Kidney glomerular epithelial cell (primary cell): ENCODE data around the gene SPACA4.
"Not testable (repeated sequence)": the region's sequence is repeated elsewhere in the genome, so short reads cannot be mapped to it uniquely, and the experiment has no call there.

ENCODE experiments used
- DNase-seq: peaks from one replicate; lab custom pipeline; 2025; lab: John Stamatoyannopoulos, UW

SPACA4 gene

DNA sequence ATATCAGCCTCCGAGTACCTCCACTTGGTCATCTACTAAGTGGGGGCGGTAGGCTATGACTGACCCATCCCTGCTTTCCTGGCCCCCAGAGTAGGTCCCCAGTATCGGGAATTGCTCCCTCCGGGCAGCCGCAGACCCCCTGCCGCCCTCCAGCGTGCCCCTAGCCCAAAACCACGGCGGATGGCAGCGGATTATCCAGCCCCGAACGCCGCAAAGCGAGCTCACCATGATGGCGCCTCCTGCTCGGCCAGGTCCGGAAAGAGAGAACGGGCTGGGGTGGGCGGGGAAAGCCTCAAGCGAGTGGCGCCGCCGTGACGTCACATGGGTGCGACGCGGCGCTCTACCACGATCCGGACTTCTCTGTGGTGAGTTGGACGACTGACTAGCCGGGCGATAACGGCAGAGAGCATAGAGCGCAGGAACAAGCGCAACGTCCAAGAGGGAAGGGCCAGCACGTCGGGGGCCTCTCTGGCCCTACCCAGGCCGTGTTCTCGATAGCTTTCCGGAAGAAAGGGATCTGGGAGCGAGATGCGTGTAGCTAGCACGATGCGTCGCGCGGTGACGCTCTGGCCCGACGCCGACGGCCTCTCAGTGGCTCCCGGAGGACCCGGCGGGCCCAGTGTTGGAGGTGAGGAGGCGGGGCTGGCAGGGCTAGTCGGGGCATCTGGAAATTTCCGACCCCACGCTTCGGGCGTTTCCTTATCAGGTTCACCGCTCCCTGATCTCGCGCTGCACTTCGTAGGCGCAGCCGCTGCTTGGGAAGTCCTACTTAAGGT lies 12.6 kb downstream of the SPACA4 start, which contains the start of the genes RPL18 and SPHK2:
RPL18 (minus strand) TSS at position 263 of the 776 bp plus-strand sequence; CDS start at position 228, 35 bp downstream.
SPHK2 (plus strand) TSS at position 591 of the 776 bp plus-strand sequence. CDS start 1,009 bp downstream, outside the sequence.
- peak; percentile 99 for DNase-seq

- DNase-seq, result no peak
These were observed 13.4 kb downstream of the SPACA4 start for GRCh38 chr19:48619692-48620585.

DNA sequence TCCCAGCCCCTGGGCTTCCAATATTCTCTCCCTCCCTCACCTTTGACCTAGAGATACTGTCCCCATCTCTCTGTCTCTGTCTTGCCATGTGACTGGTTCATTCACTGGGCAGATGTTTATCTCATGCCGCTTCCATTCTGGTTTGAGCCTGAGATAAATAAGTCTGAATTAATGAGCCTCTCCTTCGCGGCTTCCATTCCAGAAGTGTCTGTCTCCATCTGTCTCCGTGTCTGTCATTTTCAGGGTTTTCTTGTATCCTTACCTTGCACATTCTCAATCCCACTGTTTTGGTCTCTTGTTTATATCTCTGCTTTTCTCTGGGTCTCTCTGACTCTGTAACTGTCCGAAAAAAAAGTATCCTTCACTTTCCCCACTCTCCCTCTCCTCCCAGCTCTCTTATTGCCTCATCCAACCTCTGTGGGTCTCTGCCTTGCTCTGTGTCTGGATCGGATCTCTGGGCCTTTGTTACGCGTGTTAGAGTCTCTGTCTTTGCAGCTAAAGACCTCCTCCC lies 17.1 kb downstream of the SPACA4 start:
- DNase-seq, result no peak

GRCh38 chr19:48624067-48624594 lies 17.6 kb downstream of the SPACA4 start:
- DNase-seq, result peak; percentile 96

- no peak for DNase-seq
These were observed 18.5 kb downstream of the SPACA4 start for GRCh38 chr19:48624791-48625723.

GRCh38 chr19:48625891-48626327 lies 19.4 kb downstream of the SPACA4 start:
- DNase-seq, result no peak

DNA sequence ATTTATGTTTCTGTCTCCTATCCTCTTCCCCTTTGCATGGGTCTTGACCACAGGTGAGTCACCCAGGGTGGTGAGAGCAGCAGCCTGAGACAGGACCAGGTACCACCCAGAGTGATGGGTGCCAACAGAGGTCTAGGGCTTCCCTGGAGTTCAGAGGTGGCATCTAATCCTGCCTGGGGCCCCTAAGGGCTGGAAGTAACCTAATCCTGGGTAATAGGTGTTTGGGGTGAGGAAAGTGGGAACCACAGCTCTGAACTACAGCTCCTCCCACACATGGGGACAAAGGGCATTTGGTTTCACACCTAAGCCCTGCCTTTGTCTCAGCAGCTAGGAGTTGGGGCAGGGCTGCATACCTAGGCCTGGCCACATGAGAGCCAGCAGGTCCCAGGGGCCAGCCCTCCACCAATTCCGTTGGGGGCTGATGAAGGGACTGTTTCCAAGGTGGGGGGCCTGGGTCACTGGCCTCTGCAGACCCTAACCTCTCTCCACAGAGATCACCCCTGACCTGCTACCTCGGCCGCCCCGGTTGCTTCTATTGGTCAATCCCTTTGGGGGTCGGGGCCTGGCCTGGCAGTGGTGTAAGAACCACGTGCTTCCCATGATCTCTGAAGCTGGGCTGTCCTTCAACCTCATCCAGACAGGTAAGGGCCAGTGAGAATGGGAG lies 20.8 kb downstream of the SPACA4 start:
- peak; percentile 47 for DNase-seq

DNA sequence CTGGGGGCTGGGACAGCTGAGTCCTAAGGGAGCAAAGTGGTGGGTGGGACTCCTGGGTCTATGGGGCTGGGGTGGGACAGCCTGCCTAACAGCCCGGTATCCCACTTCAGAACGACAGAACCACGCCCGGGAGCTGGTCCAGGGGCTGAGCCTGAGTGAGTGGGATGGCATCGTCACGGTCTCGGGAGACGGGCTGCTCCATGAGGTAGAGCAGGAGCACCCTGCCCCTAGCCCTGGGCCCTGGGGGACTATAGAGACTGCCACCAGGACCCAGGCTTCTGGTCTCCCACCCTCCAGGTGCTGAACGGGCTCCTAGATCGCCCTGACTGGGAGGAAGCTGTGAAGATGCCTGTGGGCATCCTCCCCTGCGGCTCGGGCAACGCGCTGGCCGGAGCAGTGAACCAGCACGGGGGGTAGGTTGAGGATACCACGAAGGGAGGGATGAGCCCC lies 21.3 kb downstream of the SPACA4 start:
- DNase-seq, result no peak

DNA sequence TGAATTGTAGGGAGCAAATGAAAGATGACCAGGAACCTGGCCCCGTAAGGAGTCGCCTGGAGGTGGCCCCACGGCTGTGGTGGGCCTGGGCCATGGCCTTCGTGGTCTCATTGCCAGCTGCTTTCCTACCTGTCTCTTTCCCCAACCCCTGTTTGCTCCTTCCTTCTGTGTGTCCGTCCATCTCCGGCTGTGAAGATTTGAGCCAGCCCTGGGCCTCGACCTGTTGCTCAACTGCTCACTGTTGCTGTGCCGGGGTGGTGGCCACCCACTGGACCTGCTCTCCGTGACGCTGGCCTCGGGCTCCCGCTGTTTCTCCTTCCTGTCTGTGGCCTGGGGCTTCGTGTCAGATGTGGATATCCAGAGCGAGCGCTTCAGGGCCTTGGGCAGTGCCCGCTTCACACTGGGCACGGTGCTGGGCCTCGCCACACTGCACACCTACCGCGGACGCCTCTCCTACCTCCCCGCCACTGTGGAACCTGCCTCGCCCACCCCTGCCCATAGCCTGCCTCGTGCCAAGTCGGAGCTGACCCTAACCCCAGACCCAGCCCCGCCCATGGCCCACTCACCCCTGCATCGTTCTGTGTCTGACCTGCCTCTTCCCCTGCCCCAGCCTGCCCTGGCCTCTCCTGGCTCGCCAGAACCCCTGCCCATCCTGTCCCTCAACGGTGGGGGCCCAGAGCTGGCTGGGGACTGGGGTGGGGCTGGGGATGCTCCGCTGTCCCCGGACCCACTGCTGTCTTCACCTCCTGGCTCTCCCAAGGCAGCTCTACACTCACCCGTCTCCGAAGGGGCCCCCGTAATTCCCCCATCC lies 22.1 kb downstream of the SPACA4 start:
- DNase-seq, result no peak

- DNase-seq, result no peak
These were observed 22.7 kb downstream of the SPACA4 start for GRCh38 chr19:48629297-48629598.

DNA sequence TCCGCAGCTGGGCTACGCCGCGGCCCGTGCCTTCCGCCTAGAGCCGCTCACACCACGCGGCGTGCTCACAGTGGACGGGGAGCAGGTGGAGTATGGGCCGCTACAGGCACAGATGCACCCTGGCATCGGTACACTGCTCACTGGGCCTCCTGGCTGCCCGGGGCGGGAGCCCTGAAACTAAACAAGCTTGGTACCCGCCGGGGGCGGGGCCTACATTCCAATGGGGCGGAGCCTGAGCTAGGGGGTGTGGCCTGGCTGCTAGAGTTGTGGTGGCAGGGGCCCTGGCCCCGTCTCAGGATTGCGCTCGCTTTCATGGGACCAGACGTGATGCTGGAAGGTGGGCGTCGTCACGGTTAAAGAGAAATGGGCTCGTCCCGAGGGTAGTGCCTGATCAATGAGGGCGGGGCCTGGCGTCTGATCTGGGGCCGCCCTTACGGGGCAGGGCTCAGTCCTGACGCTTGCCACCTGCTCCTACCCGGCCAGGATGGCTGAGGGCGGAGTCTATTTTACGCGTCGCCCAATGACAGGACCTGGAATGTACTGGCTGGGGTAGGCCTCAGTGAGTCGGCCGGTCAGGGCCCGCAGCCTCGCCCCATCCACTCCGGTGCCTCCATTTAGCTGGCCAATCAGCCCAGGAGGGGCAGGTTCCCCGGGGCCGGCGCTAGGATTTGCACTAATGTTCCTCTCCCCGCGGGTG lies 23.2 kb downstream of the SPACA4 start:
- DNase-seq, result no peak

GRCh38 chr19:48630296-48631063 lies 23.9 kb downstream of the SPACA4 start:
- DNase-seq, result no peak

DNA sequence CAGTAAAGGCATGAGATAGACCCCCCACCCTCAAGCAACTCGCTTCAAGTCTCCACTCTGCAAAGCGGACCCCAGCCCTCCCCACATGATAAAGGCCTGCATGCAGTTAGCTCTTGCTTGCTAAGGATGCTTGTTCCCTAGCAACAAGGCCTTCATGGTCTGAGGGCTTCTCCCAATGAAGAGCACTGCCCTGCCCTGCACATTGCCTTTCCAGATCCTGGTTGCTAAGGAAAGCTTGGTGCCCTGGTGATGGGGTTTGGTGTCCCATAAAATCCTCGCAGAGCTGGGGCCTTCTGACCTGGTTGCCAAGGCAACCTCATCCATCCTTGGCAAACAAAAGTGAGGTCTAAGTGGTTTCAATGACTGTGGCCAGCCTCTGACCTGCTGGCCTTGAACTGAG lies 24.7 kb downstream of the SPACA4 start:
- DNase-seq, result no peak

DNA sequence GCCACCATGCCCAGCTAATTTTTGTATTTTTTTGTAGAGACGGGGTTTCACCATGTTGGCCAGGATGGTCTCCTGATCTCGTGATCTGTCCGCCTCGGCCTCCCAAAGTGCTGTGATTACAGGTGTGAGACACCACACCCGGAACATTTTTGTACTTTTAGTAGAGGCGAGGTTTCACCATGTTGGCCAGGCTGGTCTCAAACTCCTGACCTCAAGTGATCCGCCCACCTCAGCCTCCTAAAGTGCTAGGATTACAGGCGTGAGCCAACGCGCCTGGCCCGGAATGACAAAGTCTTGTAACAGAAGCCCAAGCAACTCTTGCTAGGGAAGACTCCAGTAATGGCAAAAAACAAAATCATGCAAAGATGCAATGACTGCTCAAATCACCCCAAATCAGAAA lies 25.7 kb downstream of the SPACA4 start:
- DNase-seq, result not testable (repeated sequence)

- DNase-seq, result peak; percentile 14
These were observed 26.2 kb downstream of the SPACA4 start for GRCh38 chr19:48632692-48633147.

DNA sequence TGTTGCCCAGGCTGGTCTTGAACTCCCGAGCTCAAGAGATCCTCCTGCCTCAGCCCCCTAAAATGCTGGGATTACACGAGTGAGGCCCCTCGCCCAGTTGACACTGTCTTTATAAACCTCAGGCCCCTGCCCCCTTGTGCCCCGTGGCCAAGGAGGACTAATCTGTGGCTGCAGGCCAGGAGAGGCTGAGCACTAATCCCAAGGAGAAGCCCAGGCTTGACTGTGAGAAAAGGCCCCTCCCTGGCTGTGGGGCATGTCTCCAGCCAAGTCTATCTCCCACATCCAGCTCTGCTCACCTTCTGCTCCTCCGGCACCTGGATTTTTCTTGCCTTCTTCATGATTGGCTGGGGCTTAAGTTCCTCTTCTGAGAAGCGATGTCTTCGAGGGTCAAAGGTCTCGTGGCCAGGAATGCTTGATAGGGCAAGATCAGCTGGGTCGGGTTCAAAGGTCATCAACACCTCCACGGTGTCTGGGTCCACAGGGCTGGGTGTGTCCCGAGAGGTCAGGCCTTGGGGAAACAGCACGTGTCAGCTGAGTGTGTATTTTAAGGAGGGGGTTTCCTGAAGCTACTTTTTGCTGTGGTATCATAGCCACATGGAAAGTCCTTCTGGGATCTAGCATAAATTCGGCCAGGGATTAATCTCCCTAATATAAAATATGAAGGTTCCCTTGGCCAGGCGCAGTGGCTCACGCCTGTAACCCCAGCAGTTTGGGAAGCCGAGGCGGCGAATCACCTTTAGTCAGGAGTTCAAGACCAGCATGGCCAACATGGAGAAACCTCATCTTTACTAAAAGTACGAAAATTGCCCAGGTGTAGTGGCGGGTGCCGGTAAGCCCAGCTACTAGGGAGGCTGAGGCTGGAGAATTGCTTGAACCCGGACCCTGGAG lies 26.9 kb downstream of the SPACA4 start:
- no peak for DNase-seq

- no peak for DNase-seq
These were observed 27.4 kb downstream of the SPACA4 start for GRCh38 chr19:48634036-48634342.
